HepG2 (cell line): Measurements from ENCODE around the gene JUND. TPM values are rescaled to one million over a fixed set of nuclear protein-coding genes. Genes with fewer than 3 reads are reported as not detected.

Experiments used
- ATM ChIP-seq: fragments of 450-650 bp; IDR thresholded peaks from 2 replicates; pipeline ENCODE4 v1.7.1; 2017; ENCODE audit warnings: mild to moderate bottlenecking, borderline replicate concordance
- CC2D1A ChIP-seq: sonication (generic); formaldehyde crosslinking; IDR thresholded peaks from 2 replicates; pipeline ENCODE4 v1.8.1; 2023; ENCODE audit warnings: mild to moderate bottlenecking, missing genetic modification reagents
- EEA1 ChIP-seq: sonication (generic); formaldehyde crosslinking; IDR thresholded peaks from 2 replicates; pipeline ENCODE4 v1.5.1; 2020; ENCODE audit warnings: mild to moderate bottlenecking, missing genetic modification reagents, borderline replicate concordance
- EZH2 ChIP-seq: conservative IDR thresholded peaks from 2 replicates; pipeline ENCODE4 v1.6.1; 2012; ENCODE audit warnings: mild to moderate bottlenecking, low read depth, low read length, moderate library complexity
- GPBP1L1 ChIP-seq: sonication (generic); formaldehyde crosslinking; IDR thresholded peaks from 2 replicates; pipeline ENCODE4 v1.5.0; 2020; ENCODE audit warnings: mild to moderate bottlenecking, missing genetic modification reagents
- HHEX ChIP-seq: IDR thresholded peaks from 2 replicates; pipeline ENCODE4 v1.6.1; 2016; ENCODE audit warnings: control low read depth
- HNRNPH1 ChIP-seq: fragments of 200-400 bp; formaldehyde crosslinking; optimal IDR thresholded peaks from 2 replicates; pipeline ENCODE3; 2017; ENCODE audit warnings: mild to moderate bottlenecking, low read depth, low read length
- IKZF4 ChIP-seq: sonication (generic); formaldehyde crosslinking; IDR thresholded peaks from 2 replicates; pipeline ENCODE4 v1.5.1; 2020; ENCODE audit warnings: borderline replicate concordance, mild to moderate bottlenecking, low read depth, missing genetic modification reagents; ENCODE audit errors: not compliant biosample characterization
- PAWR ChIP-seq: sonication (generic); formaldehyde crosslinking; IDR thresholded peaks from 2 replicates; pipeline ENCODE4 v1.4.0; 2020; ENCODE audit warnings: missing genetic modification reagents, mild to moderate bottlenecking, borderline replicate concordance
- RARG ChIP-seq: sonication (generic); formaldehyde crosslinking; IDR thresholded peaks from 2 replicates; pipeline ENCODE4 v1.4.0; 2020; ENCODE audit warnings: low read depth, mild to moderate bottlenecking, missing genetic modification reagents
- REL ChIP-seq: sonication (generic); formaldehyde crosslinking; conservative IDR thresholded peaks from 2 replicates; pipeline ENCODE4 v1.8.0; 2022; ENCODE audit warnings: mild to moderate bottlenecking, missing genetic modification reagents, moderate library complexity
- REPIN1 ChIP-seq: sonication (generic); formaldehyde crosslinking; IDR thresholded peaks from 2 replicates; pipeline ENCODE4 v1.8.0; 2022; ENCODE audit warnings: missing genetic modification reagents, low read depth, mild to moderate bottlenecking, borderline replicate concordance
- THAP11 ChIP-seq: IDR thresholded peaks from 2 replicates; pipeline ENCODE4 v1.6.1; 2016; ENCODE audit warnings: missing biosample characterization, missing genetic modification reagents
- TOPORS ChIP-seq: sonication (generic); formaldehyde crosslinking; IDR thresholded peaks from 2 replicates; pipeline ENCODE4 v1.8.0; 2023; ENCODE audit warnings: mild to moderate bottlenecking, missing genetic modification reagents
- YY1 ChIP-seq: IDR thresholded peaks from 2 replicates; pipeline ENCODE4 v1.6.1; 2011; ENCODE audit warnings: low read length, low read depth, moderate library complexity, mild to moderate bottlenecking; ENCODE audit not compliant: insufficient read depth, insufficient replicate concordance
- ZBTB40 ChIP-seq, 2 experiments: fragments of 450-650 bp in 1 of 2; sonication (generic) in 1 of 2; formaldehyde crosslinking in 1 of 2; IDR thresholded peaks; 2 replicates each; pipeline versions ENCODE4 v1.6.1 to v1.8.0; 2016 to 2022; ENCODE audit warnings: antibody characterized with exemption in 1 of 2, mild to moderate bottlenecking in 1 of 2, missing genetic modification reagents in 1 of 2
- ZKSCAN5 ChIP-seq: sonication (generic); formaldehyde crosslinking; IDR thresholded peaks from 2 replicates; pipeline ENCODE4 v1.5.1; 2020; ENCODE audit warnings: mild to moderate bottlenecking, missing genetic modification reagents
- ZNF143 ChIP-seq: sonication (generic); formaldehyde crosslinking; IDR thresholded peaks from 2 replicates; pipeline ENCODE4 v1.4.0; 2020; ENCODE audit warnings: missing genetic modification reagents
- ZNF30 ChIP-seq: sonication (generic); formaldehyde crosslinking; IDR thresholded peaks from 2 replicates; pipeline ENCODE4 v1.5.0; 2020; ENCODE audit warnings: mild to moderate bottlenecking, missing genetic modification reagents
- polyA plus RNA-seq, 8 experiments: library from polyadenylated mRNA; depleted of rRNA in 3 of 8; stranded (reverse) in 7 of 8; unstranded in 1 of 8; fragments of >200 nt; fragmentation: Illumina TruSeq in 4 of 8; extraction: Trizol in 4 of 8; gene quantifications; 2 replicates each; pipeline versions ENCODE4 v1.2.1 to v1.2.3, GENCODE V29; 2011 to 2016; ENCODE audit warnings: low read depth in 4 of 8, missing spikeins in 1 of 8, mixed read lengths in 1 of 8; ENCODE audit not compliant: insufficient read depth in 1 of 8
- total RNA-seq, 5 experiments: library from RNA; depleted of rRNA; stranded (reverse); fragments of >200 nt; fragmentation: Illumina TruSeq; extraction: Trizol; gene quantifications; 2 replicates each; pipeline ENCODE4 v1.2.3, GENCODE V29; 2016; ENCODE audit warnings: low read depth in 1 of 5

Gene JUND
- total and polyA plus RNA-seq, 2 of the 13 experiments (the other 11 are each of a cell fraction or from before 2014, with no cell fraction given) = 41.2 to 59.8 TPM

- TF ChIP-seq ZBTB40 (IDR thresholded peaks at IDR 0.05) = no peak
- TF ChIP-seq ZBTB40 (CRISPR knock-in tag; IDR thresholded peaks at IDR 0.05) = peak; percentile 18; the same call in 1 of the 2 replicates
- peak; percentile 48; the same call in 1 of the 2 replicates for TF ChIP-seq REPIN1 (CRISPR knock-in tag)
- no peak for TF ChIP-seq REL (CRISPR knock-in tag)
- TF ChIP-seq YY1 = no peak
- TF ChIP-seq PAWR (CRISPR knock-in tag) = no peak
- TF ChIP-seq THAP11 = peak; percentile 50
- TF ChIP-seq ATM = no peak
- no peak for TF ChIP-seq IKZF4 (CRISPR knock-in tag)
- TF ChIP-seq GPBP1L1 (CRISPR knock-in tag) = no peak
- no peak for TF ChIP-seq ZNF30 (CRISPR knock-in tag)
- 0 out of 2 replicates have a peak, but pooled peaks have one; percentile 61 for TF ChIP-seq ZKSCAN5 (CRISPR knock-in tag)
- TF ChIP-seq HHEX = no peak
- TF ChIP-seq ZNF143 (CRISPR knock-in tag) = no peak
- TF ChIP-seq TOPORS (CRISPR knock-in tag) = 0 out of 2 replicates have a peak, but pooled peaks have one; percentile 44
- TF ChIP-seq CC2D1A (CRISPR knock-in tag) = no peak
- no peak for TF ChIP-seq EEA1
- TF ChIP-seq HNRNPH1 = no peak
- no peak for TF ChIP-seq EZH2
- no peak for TF ChIP-seq RARG (CRISPR knock-in tag)
These were observed 23.3 kb upstream of the JUND start (continued) for GRCh38 chr19:18304458-18305310.
